ENCODE data around the gene RNFT1.
"Not testable (repeated sequence)": the region's sequence is repeated elsewhere in the genome, so short reads cannot be mapped to it uniquely, and the experiment has no call there.

Gene RNFT1

GRCh38 chr17:59920637-59921036, 43.9 kb downstream of the RNFT1 start:
- not testable (repeated sequence) for DNase-seq

DNA sequence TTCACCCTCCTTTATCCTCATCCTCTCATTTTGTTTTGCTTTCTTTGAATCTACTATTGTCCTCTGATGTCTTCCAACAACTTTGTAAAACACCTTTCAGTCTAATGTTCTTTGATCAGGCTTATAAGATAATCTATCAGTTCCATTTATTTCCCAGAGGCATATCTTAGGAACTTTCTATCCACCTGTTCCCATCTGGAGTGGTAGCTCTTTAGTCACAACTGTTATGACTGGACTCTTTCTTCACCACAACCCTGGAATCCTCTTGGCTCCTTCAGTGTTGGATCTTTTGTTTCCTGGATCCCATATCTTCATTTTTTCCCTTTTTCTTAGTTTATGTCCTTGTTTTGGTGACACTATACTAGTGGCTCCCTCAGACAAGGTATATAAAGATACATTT, 48.1 kb downstream of the RNFT1 start:
- no peak for DNase-seq

DNA sequence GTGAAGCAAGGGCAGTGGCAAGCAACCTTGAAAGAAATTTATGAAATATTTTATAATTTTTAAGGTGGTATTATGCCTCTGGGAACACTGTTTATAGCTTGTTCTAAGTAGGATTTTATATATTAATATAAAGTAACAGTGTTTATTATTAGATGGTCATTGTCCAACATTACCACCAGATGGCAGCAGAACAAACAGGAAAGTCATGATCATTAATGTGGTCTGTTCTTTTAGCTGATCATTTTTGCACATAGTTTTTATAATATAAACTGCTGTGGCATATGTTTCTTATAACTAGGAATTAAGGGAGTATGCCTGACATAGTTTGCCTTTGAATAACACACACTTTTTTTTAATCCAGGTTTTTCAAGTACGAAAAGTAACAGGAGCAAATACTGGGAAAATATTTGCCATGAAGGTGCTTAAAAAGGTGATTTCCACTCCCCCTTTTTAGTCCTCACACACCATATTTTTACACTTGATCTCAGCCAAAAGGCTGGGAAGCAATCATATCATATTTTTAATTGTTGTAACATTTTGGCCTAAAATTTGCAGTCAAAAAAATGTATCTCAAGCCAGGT, 50.2 kb downstream of the RNFT1 start:
- DNase-seq: no peak

GRCh38 chr17:59907467-59907866, 57.1 kb downstream of the RNFT1 start:
- no peak for DNase-seq

DNA sequence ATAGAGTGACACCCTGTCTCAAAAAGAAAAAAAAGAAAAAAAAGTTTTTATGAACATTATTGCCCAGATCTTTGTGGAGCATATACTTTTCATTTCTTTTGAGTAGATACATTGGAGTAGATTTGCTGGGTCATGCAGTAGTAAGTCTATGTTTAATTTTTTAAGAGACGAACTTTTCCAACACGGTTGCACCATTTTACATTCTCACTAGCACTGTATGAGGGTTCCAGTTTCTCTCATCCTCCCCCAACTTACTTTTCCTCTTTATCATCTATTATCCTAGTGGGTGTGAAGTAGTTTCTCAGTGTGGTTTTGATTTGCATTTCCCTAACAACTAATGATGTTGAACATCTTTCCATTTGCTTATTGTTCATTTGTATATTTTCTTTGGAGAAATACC, 61.1 kb downstream of the RNFT1 start:
- no peak for DNase-seq

Data from activated gamma-delta T cell treated with Interleukin-2 at 50 U/mL for 16 hours (primary cell).